Measurements from ENCODE around the gene MCAM.

MCAM gene

GRCh38 chr11:119310682-119311052, 6.3 kb downstream of the MCAM start:
- Histone ChIP-seq H3K9me3 (ENCODE audit: low read length) (no peaks in the 10 kb centered on the region), H3K27ac (ENCODE audit: low read depth, low read length) (no peak overlapping the region), H3K4me3 (ENCODE audit: low read depth in 1 of 2, low read length in 2 of 2) (no peak overlapping the region), H3K4me1 (ENCODE audit: insufficient read depth, low read length) (peaks cover 16% of the 10 kb centered on the region), H3K9ac (ENCODE audit: low read length) (no peak overlapping the region), H3K36me3 (ENCODE audit: insufficient read depth, low read length) (peaks cover 68% of the 10 kb centered on the region), H3K27me3 (ENCODE audit: control insufficient read depth in 1 of 2, insufficient read depth in 2 of 2, low read length in 2 of 2) (no peaks in the 10 kb centered on the region)

GRCh38 chr11:119309953-119310681, 6.8 kb downstream of the MCAM start:
- Histone ChIP-seq H3K9ac (ENCODE audit: low read length) (no peak overlapping the region), H3K27me3 (ENCODE audit: control insufficient read depth in 1 of 2, insufficient read depth in 2 of 2, low read length in 2 of 2) (no peaks in the 10 kb centered on the region), H3K4me1 (ENCODE audit: insufficient read depth, low read length) (peaks cover 12% of the 10 kb centered on the region), H3K9me3 (ENCODE audit: low read length) (no peaks in the 10 kb centered on the region), H3K27ac (ENCODE audit: low read depth, low read length) (no peak overlapping the region), H3K4me3 (ENCODE audit: low read depth in 1 of 2, low read length in 2 of 2) (no peak overlapping the region), H3K36me3 (ENCODE audit: insufficient read depth, low read length) (peaks cover 67% of the 10 kb centered on the region)

GRCh38 chr11:119309411-119309810, 7.5 kb downstream of the MCAM start:
- H3K27ac ChIP-seq (ENCODE audit: low read depth, low read length), result no peak overlapping the region
- no peaks in the 10 kb centered on the region for H3K27me3 ChIP-seq (ENCODE audit: control insufficient read depth in 1 of 2, insufficient read depth in 2 of 2, low read length in 2 of 2)
- H3K9ac ChIP-seq (ENCODE audit: low read length), result no peak overlapping the region
- H3K36me3 ChIP-seq (ENCODE audit: insufficient read depth, low read length), result peaks cover 60% of the 10 kb centered on the region
- no peaks in the 10 kb centered on the region for H3K9me3 ChIP-seq (ENCODE audit: low read length)
- H3K4me1 ChIP-seq (ENCODE audit: insufficient read depth, low read length), result peaks cover 6% of the 10 kb centered on the region
- no peak overlapping the region for H3K4me3 ChIP-seq (ENCODE audit: low read depth in 1 of 2, low read length in 2 of 2)

- no peak overlapping the region for H3K27ac ChIP-seq (ENCODE audit: low read depth, low read length)
- peaks cover 3% of the 10 kb centered on the region for H3K4me1 ChIP-seq (ENCODE audit: insufficient read depth, low read length)
- H3K27me3 ChIP-seq (ENCODE audit: control insufficient read depth in 1 of 2, insufficient read depth in 2 of 2, low read length in 2 of 2), result no peaks in the 10 kb centered on the region
- H3K4me3 ChIP-seq (ENCODE audit: low read depth in 1 of 2, low read length in 2 of 2), result no peak overlapping the region
- H3K9me3 ChIP-seq (ENCODE audit: low read length), result no peaks in the 10 kb centered on the region
- peaks cover 54% of the 10 kb centered on the region for H3K36me3 ChIP-seq (ENCODE audit: insufficient read depth, low read length)
- H3K9ac ChIP-seq (ENCODE audit: low read length), result no peak overlapping the region
Observed at GRCh38 chr11:119307974-119308373, 9.0 kb downstream of the MCAM start.

- H3K27ac ChIP-seq (ENCODE audit: low read depth, low read length), result peak overlapping the region; percentile 29
- peaks cover 3% of the 10 kb centered on the region for H3K4me1 ChIP-seq (ENCODE audit: insufficient read depth, low read length)
Observed at GRCh38 chr11:119307219-119307618, 9.7 kb downstream of the MCAM start.

GRCh38 chr11:119306373-119306890, 10.5 kb downstream of the MCAM start:
- H3K36me3 ChIP-seq (ENCODE audit: insufficient read depth, low read length), result peaks cover 44% of the 10 kb centered on the region

More at GRCh38 chr11:119307219-119307618, 9.7 kb downstream of the MCAM start:
- no peak overlapping the region for H3K9ac ChIP-seq (ENCODE audit: low read length)
- no peaks in the 10 kb centered on the region for H3K27me3 ChIP-seq (ENCODE audit: control insufficient read depth in 1 of 2, insufficient read depth in 2 of 2, low read length in 2 of 2)
- no peaks in the 10 kb centered on the region for H3K9me3 ChIP-seq (ENCODE audit: low read length)
- no peak overlapping the region for H3K4me3 ChIP-seq (ENCODE audit: low read depth in 1 of 2, low read length in 2 of 2)
- peaks cover 46% of the 10 kb centered on the region for H3K36me3 ChIP-seq (ENCODE audit: insufficient read depth, low read length)

GRCh38 chr11:119305556-119306372, 11.2 kb downstream of the MCAM start:
- Histone ChIP-seq H3K4me3 (ENCODE audit: low read depth in 1 of 2, low read length in 2 of 2) (no peak overlapping the region), H3K9ac (ENCODE audit: low read length) (no peak overlapping the region), H3K27ac (ENCODE audit: low read depth, low read length) (no peak overlapping the region), H3K27me3 (ENCODE audit: control insufficient read depth in 1 of 2, insufficient read depth in 2 of 2, low read length in 2 of 2) (no peaks in the 10 kb centered on the region), H3K9me3 (ENCODE audit: low read length) (no peaks in the 10 kb centered on the region), H3K36me3 (ENCODE audit: insufficient read depth, low read length) (peaks cover 42% of the 10 kb centered on the region), H3K4me1 (ENCODE audit: insufficient read depth, low read length) (peaks cover 6% of the 10 kb centered on the region)

More at GRCh38 chr11:119306373-119306890, 10.5 kb downstream of the MCAM start:
- no peak overlapping the region for H3K4me3 ChIP-seq (ENCODE audit: low read depth in 1 of 2, low read length in 2 of 2)
- no peaks in the 10 kb centered on the region for H3K27me3 ChIP-seq (ENCODE audit: control insufficient read depth in 1 of 2, insufficient read depth in 2 of 2, low read length in 2 of 2)
- no peaks in the 10 kb centered on the region for H3K9me3 ChIP-seq (ENCODE audit: low read length)
- no peak overlapping the region for H3K9ac ChIP-seq (ENCODE audit: low read length)
- H3K27ac ChIP-seq (ENCODE audit: low read depth, low read length), result no peak overlapping the region
- H3K4me1 ChIP-seq (ENCODE audit: insufficient read depth, low read length), result peaks cover 3% of the 10 kb centered on the region

GRCh38 chr11:119303227-119303718, 13.7 kb downstream of the MCAM start:
- Histone ChIP-seq H3K9ac (ENCODE audit: low read length) (no peak overlapping the region), H3K36me3 (ENCODE audit: insufficient read depth, low read length) (peaks cover 34% of the 10 kb centered on the region), H3K27me3 (ENCODE audit: control insufficient read depth in 1 of 2, insufficient read depth in 2 of 2, low read length in 2 of 2) (no peaks in the 10 kb centered on the region), H3K4me3 (ENCODE audit: low read depth in 1 of 2, low read length in 2 of 2) (no peak overlapping the region), H3K9me3 (ENCODE audit: low read length) (no peaks in the 10 kb centered on the region), H3K4me1 (ENCODE audit: insufficient read depth, low read length) (peaks cover 29% of the 10 kb centered on the region), H3K27ac (ENCODE audit: low read depth, low read length) (no peak overlapping the region)

GRCh38 chr11:119300198-119300964, 16.5 kb downstream of the MCAM start:
- Histone ChIP-seq H3K9me3 (ENCODE audit: low read length) (no peaks in the 10 kb centered on the region), H3K27me3 (ENCODE audit: control insufficient read depth in 1 of 2, insufficient read depth in 2 of 2, low read length in 2 of 2) (no peaks in the 10 kb centered on the region), H3K27ac (ENCODE audit: low read depth, low read length) (peak overlapping the region; percentile 21), H3K4me1 (ENCODE audit: insufficient read depth, low read length) (peaks cover 32% of the 10 kb centered on the region), H3K9ac (ENCODE audit: low read length) (no peak overlapping the region), H3K4me3 (ENCODE audit: low read depth in 1 of 2, low read length in 2 of 2) (no peak overlapping the region), H3K36me3 (ENCODE audit: insufficient read depth, low read length) (peaks cover 39% of the 10 kb centered on the region)

GRCh38 chr11:119299416-119299815, 17.5 kb downstream of the MCAM start:
- H3K4me1 ChIP-seq (ENCODE audit: insufficient read depth, low read length), result peaks cover 32% of the 10 kb centered on the region

GRCh38 chr11:119298726-119299125, 18.2 kb downstream of the MCAM start:
- Histone ChIP-seq H3K4me3 (ENCODE audit: low read depth in 1 of 2, low read length in 2 of 2) (peak overlapping the region in 1 of 2 donors; percentile 4), H3K27me3 (ENCODE audit: control insufficient read depth in 1 of 2, insufficient read depth in 2 of 2, low read length in 2 of 2) (no peaks in the 10 kb centered on the region), H3K9me3 (ENCODE audit: low read length) (no peaks in the 10 kb centered on the region), H3K36me3 (ENCODE audit: insufficient read depth, low read length) (peaks cover 36% of the 10 kb centered on the region), H3K4me1 (ENCODE audit: insufficient read depth, low read length) (peaks cover 32% of the 10 kb centered on the region), H3K27ac (ENCODE audit: low read depth, low read length) (peak overlapping the region; percentile 65), H3K9ac (ENCODE audit: low read length) (no peak overlapping the region)

More at GRCh38 chr11:119299416-119299815, 17.5 kb downstream of the MCAM start:
- Histone ChIP-seq H3K9ac (ENCODE audit: low read length) (no peak overlapping the region), H3K27ac (ENCODE audit: low read depth, low read length) (no peak overlapping the region), H3K9me3 (ENCODE audit: low read length) (no peaks in the 10 kb centered on the region), H3K4me3 (ENCODE audit: low read depth in 1 of 2, low read length in 2 of 2) (no peak overlapping the region), H3K27me3 (ENCODE audit: control insufficient read depth in 1 of 2, insufficient read depth in 2 of 2, low read length in 2 of 2) (no peaks in the 10 kb centered on the region), H3K36me3 (ENCODE audit: insufficient read depth, low read length) (peaks cover 39% of the 10 kb centered on the region)

Data from muscle layer of colon (tissue), 2 donors.